GM19193 (cell line): ENCODE measurements around the gene ADAM12.

Source experiments
- POLR2A ChIP-seq: IDR thresholded peaks from 4 replicates; pipeline ENCODE4 v1.6.1; 2011; ENCODE audit not compliant: insufficient read depth, insufficient read length; ENCODE audit errors: extremely low read depth

ADAM12 gene

DNA sequence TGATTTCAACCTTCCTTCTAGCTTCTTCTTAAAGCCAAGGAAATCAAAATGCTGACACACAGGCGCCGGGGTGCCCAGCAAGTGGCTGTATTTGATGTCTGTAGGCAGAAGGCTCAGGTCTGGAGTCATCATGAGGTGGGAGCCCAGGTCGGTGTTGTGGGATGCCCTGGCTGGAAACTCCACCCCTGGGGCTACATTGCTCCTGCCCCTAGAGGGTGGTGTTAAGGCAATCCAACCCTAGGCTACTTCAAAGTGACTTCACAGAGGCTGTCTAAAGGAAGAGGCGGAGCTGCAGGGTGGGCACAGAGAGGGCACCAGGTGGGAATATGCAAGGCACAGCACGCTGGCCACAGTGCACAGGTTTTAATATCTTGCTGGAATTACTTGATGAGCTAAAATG is 200.9 kb downstream of the ADAM12 start:
- no peak for TF ChIP-seq POLR2A

DNA sequence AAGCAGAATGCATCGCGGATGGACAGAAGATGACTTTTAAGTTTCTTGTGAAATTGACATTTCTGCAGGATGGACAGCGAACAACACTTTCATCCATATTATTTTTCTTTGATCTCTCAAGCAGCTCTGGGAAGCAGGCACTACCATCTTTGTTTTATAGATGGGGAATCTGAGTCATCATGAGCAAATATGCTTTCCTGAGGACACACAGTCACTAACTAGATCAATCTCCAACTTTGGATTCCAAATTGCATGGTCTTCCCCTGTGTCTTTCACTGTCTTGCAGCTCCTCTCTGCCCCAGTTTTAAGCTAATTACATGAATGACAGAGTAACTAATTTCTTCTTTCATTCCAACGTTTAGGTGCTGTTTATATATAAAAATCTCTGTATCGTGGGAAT is 201.5 kb downstream of the ADAM12 start:
- TF ChIP-seq POLR2A, result no peak

DNA sequence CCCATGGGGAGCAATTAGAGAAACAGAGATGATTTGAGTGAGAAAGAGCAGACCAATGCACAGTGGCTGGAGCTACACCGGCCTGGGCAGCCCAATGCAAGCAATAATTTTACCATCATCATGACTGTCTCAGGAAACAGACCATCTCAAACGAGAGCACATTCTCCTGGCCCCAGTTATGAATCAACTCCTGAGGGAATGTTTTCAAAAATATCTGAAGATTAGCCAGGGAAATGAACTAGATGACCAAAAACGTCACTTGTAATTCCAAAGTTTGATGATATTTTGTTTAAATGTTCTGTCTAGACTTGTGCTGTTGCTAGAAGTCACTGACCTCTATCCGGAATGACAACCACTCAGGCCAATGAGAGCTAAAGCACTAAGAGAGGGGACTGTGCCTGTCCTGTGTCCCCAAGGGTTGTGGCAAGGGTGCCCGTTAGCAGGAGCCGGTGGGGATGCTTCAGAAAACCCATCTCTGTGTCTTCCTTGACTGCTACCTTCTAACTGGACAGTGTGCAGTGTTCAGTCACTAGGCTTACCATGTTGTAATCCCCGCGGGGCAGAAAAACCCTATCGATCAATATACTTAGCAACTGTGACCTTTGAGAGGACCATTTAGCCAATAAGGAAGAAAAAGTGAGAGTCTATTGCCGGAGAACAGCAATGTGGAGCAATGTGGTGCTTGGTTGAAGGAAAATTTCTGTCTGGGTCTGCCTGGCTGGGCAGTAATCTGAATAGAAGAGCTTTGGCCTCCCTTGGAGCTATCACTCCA is 202.4 kb downstream of the ADAM12 start:
- TF ChIP-seq POLR2A, result no peak

DNA sequence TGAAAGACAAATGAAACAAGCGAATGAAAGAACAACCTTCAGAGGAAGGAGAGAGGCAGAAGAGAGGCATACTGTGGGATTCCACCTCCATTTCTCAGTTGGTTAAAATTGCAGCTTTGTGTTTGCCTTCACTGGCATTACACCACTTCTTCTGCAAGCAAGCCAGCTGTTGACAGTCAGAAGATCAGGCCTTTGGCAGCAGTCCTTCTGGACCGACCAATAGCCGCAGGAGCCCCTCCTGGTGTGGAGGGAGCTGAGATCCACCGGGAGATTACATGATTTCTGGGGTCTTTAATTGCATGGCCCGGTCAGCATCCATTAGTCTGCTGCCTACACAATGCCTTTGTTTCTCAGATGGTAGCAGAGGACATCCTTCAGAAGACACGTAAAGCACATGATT is 206.7 kb downstream of the ADAM12 start:
- TF ChIP-seq POLR2A, result no peak

DNA sequence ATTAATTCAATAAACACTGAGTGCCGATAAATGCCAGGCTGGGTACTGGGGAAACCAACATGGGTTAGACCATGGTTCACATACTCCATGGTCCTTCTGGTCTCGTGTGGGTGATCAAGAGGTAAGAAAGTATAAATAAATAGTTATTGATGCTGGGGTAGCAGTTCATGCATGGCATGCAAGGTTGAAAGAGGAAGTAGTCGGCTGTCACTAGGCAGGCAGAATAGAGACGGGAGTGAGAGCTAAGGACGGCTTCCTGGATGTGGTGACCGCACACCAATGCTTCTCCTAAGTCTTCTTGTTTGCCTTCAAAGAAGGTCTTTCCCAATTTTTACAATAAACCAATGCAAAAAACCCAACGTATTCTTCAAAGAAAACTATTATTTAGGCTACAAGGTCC is 208.6 kb downstream of the ADAM12 start:
- TF ChIP-seq POLR2A, result no peak

DNA sequence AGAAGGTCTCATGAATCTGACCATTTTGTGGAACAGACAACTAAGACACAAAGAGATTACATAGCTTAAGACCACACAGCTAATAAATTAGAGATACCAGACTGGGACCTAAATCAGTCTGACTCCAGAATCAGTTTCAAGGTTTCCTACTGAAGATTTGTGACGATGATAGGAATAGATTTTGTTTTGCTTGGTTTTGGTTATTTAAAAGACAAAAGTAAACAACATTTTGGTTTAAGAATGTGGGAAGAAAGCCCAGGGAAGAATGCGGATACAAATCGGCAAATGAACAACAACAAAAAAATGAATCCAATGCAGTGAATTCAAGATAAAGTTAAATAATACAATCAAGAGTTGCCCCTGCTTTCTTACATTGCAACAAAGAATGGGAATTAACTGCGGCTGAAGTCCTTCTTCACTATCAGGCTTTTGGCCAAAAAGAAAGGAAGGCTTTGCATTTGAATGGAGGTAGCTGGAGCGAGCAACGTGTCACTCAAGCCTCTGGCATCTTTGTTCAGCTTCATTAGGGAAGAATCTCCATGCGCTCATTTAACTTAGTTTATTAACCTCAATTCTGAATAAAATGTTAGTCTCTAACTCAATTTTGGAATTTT is 210.8 kb downstream of the ADAM12 start:
- no peak for TF ChIP-seq POLR2A

DNA sequence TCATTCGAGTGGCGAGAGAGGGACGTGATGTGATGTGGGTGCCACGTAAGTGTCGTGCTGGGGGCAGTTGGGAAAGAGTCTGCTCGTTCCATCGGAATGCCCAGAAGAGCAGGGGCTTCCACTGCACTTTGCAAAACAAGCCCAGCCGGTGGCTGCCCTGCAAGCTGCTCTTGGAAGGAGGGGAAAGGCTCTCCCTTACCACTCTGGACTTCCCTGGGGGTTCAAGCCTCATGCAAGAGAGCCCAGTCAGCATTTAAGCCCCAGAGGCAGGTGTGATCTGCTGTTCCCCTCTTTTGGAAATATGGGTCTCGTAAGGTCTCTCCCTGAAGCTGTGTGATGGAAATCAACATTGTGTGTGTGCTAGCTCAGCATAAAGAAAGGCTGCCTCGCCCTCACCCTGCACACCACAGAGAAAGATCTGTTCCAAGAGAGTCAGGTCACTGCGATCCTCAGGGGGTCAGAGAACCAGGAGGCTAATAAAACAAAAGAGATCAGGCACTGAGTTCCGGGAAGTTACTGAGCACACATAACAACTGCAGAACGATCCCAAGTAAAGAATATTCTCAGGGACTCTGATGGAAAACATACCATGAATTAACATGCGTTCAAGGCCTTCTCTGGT is 212.5 kb downstream of the ADAM12 start:
- no peak for TF ChIP-seq POLR2A

DNA sequence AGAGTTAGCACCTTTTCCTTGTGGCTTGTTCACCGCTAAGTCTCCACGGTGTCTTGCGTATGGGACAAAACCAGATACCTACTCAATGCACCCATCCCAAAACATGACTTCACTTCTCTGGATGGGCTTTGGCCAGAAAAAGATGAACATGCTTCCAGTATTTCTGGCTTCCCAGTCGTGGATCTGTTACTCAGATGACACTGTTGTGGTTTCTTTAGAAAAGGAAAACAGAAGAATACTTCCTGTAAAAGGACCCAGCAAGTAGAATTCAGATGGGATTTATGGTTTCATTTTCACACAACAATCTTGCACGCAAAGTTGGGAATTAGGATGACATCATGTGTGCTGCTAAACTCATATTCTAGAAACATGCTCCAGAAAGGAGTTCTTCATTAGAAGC is 216.7 kb downstream of the ADAM12 start:
- TF ChIP-seq POLR2A, result no peak

DNA sequence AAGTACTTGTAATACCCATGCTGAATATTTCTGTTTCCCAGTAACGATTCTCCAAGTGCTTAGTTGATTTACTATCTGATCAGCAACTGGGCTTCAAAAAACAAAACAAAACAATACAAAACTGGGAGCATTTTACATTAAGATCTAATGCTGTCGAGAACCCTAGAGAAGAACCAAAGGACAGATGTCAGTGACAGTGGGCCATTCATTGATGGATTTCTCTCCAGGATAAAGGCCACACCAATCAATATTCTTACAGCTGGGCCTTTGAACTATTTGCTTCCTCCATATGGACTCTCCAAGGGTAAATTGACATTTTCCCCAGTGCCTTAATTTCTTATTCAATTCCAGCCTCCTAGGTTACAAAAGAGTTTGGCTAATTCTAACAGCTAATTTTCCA is 217.5 kb downstream of the ADAM12 start:
- no peak for TF ChIP-seq POLR2A

DNA sequence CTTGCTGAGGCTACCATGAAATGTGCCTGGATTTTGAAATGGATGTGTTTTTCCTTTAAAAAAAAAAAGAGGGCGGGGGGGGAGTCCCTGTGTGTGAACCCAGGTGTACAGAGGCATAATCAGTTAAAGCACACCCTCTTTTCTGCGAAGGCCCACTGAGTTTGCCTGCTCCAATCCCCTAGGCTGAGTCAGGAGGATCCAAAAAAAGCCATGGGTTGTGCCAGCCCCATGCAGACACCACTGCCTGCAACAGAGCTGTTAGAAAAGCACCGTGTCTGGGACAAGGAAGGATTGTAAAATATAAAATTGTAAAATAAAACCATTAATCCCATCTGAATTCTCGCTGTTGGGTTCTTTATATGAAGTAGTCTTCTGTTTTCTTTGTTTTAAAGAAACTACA is 217.9 kb downstream of the ADAM12 start:
- TF ChIP-seq POLR2A, result no peak

DNA sequence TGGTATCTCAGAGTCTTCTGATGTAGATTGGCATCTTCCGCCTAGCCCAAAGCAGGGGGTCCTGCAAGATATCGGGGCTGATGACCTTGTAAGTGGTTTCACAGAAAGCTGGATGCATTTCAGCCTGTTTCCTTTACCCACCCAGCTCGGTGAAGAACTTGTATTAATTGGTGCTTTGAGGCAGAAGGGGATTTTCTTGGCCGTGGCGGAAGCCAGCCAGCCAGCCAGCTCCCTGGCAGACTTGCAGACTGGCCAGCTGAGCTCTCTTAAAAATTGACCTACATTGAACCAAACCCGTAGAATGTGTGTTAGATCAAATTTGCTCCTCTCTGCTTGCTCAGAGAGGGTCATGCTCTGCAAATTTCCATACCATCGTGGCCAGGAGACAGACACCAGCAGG is 218.4 kb downstream of the ADAM12 start:
- no peak for TF ChIP-seq POLR2A

DNA sequence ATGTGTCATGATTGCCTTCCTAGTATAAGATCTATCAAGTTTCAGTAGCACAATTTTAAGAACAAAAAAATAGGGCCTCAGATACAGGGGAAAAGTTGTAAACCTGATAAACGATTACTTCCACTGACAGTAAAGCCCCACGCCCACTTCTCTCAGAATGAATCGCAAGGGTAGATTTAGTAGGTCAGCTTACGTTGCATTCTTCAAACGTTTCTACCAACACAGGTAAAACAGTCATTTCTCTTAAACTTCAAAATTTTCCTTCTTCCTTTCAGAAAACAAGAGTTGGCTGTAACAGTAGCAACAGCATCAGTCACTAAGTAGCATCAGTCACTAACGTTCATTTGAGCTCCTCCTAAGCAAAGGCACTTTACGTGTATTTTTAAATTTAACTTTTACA is 221.5 kb downstream of the ADAM12 start:
- no peak for TF ChIP-seq POLR2A

DNA sequence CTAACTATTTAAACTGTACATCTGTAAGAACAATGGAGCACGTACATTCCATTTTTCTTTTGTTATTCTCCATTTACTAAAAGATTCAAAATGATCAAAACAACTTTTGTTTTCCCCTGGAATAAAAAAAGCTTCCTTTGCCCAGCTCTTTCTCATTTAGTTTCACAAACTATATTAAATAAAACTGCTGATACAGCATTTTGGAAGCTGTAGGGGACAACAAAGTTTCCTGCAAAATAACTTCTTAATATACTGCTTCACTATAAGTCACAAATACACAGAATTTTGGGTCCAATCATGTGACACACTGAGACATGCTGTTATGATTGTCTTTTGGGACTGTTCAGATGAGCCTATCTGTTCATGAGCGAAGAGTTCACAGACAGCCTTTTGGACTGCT is 222.4 kb downstream of the ADAM12 start:
- no peak for TF ChIP-seq POLR2A

DNA sequence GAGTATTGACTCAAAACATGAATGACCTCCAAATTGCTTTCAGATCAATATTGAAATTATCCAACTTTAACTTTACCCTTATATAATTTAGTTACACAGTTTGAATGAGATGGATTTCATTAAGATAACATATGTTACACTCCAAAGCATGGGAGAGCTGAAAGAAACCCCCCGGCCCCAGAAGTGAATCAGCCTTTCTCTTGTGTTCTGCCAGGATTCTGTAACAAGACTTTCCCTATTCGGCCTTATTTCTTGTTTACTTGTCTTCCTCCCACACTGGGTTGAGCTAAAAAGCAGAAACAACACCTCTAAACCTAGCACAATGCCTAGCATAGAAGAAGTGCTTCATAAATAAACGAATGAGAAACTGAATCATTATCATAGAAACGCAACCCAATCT is 224.8 kb downstream of the ADAM12 start:
- no peak for TF ChIP-seq POLR2A

DNA sequence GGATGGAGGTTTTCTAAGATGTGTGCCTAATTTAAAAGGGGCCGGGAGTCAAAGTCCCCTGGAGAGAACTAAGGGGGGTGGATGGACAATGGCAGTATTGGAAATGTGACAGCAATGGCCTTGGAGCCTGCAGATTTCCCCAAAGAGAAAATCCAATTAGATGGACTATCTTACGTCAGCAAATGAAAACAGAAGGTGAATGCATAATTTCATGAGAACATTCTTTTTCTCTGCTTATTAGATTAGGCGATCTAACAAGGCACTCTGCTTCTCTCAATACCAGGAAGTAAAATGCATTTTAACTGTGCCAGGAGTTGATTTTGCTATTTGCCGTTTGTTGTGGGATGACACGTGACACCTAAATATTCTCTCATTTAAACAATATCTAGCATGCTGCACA is 226.6 kb downstream of the ADAM12 start:
- no peak for TF ChIP-seq POLR2A

DNA sequence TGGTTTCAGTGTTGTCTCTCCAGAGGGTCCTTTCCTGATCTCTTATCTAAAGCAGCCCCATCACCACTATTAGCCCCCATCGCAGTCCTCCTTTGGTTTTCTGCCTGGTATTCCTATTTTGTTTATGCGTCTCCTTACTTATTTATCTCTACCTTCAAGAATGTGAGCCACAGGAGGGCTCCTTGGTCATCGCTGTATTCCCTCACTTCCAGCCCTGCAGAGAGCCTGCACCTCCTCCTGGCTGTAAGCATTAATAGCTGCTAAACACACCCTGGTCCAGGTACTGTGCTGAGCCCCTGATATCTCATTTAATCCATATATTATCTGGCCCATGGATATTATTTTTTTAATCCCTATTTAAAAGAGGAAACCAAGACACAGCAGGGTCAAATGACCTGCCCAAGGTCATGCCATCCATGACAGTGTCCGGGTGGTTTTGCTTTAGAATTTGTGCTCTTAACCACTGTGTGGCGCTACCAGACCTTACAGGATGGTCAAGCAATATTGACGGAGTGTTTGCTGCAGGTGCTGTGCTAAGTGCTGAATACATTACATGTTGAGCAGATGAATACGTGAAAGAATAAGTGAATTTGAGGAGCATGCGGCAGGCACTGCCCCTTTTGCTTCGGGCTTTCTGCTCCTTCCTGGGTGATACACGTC is 227.2 kb downstream of the ADAM12 start:
- no peak for TF ChIP-seq POLR2A

DNA sequence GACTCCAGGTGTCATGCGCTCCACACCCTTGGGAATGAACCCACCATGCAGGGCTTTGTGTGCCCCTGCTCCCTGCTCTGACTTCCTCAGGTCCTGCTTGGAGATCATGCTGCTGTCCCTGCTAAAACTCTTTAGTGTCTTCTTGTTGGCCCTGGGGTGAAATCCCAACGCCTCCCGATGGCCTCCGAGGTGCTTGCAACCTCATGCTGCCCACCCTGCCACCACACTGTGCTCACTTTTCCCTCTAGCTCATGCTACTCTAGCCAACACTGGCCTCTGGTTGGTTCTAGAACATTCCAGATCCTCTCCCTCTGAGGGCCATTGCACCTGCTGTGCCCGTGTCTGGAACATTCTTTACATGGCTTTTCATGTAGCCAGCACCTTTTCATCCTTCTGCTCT is 227.7 kb downstream of the ADAM12 start:
- no peak for TF ChIP-seq POLR2A
